HG02678 (cell line): Measurements from ENCODE around the gene DPP9.

Experiments
- ATAC-seq: cut with Tn5 transposase; IDR thresholded peaks from one replicate; pipeline ENCODE4 v1.9.1; 2021; ENCODE audit warnings: mild to moderate bottlenecking, moderate library complexity; ENCODE audit not compliant: unreplicated experiment

The DPP9 gene

DNA sequence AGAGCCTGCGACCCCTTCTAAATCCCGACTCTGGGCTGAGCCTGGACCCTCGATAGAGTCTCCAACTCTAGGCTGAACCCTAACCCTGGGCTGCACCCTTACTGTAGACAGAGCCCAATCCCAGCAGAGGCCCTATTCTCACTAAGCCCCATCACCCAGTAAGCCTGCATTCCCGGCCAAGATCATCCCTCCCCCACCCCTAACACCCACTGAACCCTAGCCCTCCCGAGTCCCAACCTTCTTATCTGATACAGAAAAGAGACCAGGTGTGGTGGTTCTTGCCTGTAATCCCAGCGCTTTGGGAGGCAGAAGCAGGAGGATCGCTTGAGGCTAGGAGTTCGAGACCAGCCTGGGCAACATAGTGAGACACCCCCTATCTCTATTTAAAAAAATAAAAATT lies 86.9 kb downstream of the DPP9 start:
- ATAC-seq: no peak

GRCh38 chr19:4636151-4636717 lies 87.4 kb downstream of the DPP9 start:
- no peak for ATAC-seq

- no peak for ATAC-seq
Measured at GRCh38 chr19:4635754-4636116, 87.9 kb downstream of the DPP9 start.

GRCh38 chr19:4633140-4633967 lies 90.3 kb downstream of the DPP9 start:
- no peak for ATAC-seq
